NB4 (cell line): ENCODE data around the gene CREB3L4.

Experiments
- CTCF ChIP-seq: IDR thresholded peaks from one replicate; pipeline ENCODE4 v1.5.1; 2012; ENCODE audit warnings: low read depth, low read length
- POLR2A ChIP-seq: IDR thresholded peaks from 2 replicates; pipeline ENCODE4 v1.6.1; 2011; ENCODE audit warnings: mild to moderate bottlenecking; ENCODE audit not compliant: insufficient read length; ENCODE audit errors: extremely low read depth

GRCh38 chr1:153932156-153933131 is 35.3 kb upstream of the CREB3L4 start:
- TF ChIP-seq CTCF (no peak), POLR2A (no peak)
